ENCODE results near the gene CSPG5.

The CSPG5 gene

GRCh38 chr3:47586746-47587145 lies 8.1 kb upstream of the CSPG5 start:
- DNase-seq: no peak

GRCh38 chr3:47583320-47584075 lies 4.8 kb upstream of the CSPG5 start:
- DNase-seq: no peak

- no peak for DNase-seq
Observed at GRCh38 chr3:47581835-47582234, 3.2 kb upstream of the CSPG5 start.

- no peak for DNase-seq
Observed at GRCh38 chr3:47581422-47581821, 2.8 kb upstream of the CSPG5 start.

- DNase-seq: no peak
Observed at GRCh38 chr3:47580481-47580880, 1.8 kb upstream of the CSPG5 start.

DNA sequence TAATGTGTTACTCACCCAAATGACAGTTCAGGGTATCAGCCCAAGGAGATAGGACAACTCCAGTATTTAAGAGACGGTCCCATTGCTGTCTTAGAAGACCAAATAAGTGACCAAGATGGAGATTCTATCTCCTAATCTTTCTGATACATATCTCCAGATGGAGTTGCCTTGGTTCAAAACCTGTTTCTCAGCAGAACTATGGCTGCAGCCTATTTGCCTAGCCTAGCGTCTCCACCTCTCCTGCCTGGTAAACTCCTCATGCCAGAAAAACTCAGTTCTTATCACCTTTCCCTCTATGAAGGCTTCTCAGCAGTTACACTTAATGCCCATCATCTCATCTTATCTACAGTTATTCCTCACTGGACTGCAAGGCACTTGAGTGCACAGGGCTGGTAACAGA lies 1.2 kb upstream of the CSPG5 start:
- DNase-seq: no peak

DNA sequence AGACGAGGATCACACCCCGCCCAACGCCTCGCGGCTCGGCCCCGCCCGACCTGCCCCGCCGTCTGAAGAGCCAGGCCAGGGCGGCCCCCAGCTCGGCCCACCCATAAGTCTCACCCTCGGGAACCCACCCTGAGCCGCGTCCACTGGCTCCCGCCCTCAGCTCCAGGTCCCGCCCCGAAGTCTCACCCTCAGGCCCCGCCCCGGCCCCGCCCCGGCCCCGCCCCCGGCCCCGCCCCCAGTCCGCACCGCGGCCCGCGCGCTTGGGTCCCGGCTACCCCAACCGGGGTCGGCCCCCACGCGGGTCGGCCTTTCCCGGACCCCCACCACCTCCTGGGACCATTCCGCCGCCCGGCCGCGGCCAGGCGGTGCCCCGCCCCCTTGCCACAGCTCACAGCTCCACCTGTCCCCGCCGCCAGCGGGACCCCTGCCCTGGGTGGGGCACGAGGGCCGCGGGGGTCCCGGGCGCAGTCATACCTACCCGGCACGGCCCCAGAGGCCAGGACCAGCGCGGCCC lies 489 bp downstream of the CSPG5 start:
- DNase-seq: no peak

- no peak for DNase-seq
Observed at GRCh38 chr3:47577583-47578118, 1.0 kb downstream of the CSPG5 start.

- no peak for DNase-seq
Observed at GRCh38 chr3:47573190-47574172, 5.2 kb downstream of the CSPG5 start.

DNA sequence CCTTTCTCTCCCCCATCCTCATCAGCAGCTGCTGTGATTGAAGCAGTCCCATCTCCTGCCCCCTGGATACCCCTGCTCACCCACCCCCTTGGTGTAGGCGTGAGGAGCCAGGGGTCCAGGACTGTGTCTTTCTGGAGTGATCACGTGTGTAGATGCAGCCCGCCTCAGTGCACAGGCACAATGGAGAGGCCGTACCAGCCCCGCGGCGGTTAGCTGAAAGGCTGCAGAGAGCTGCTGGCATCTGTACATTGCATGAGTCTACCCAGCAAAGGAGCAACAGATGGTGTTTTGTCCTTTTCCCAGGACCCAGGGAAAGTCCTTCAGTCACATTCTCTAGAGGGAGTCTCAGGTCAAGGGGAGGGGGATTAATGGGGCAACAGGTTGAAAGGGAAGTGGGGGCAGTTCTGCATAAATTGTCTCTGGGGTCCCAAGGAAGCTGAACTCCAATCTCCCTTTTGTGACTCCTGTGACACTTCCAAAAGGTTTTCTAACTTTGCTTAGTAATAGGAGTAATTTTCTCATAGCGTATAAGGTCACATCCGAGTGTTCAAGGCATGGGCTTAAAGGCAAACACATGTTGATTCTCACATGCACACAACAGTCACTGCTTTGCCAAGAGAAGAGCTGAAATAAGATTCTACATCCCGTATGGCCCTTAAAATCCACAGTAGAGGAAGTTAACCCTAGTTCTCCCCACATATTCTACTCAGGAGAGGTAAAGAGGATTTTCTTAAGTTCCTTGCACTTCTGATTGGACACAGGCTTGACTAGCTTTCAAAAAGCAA lies 7.1 kb downstream of the CSPG5 start:
- DNase-seq: no peak

DNA sequence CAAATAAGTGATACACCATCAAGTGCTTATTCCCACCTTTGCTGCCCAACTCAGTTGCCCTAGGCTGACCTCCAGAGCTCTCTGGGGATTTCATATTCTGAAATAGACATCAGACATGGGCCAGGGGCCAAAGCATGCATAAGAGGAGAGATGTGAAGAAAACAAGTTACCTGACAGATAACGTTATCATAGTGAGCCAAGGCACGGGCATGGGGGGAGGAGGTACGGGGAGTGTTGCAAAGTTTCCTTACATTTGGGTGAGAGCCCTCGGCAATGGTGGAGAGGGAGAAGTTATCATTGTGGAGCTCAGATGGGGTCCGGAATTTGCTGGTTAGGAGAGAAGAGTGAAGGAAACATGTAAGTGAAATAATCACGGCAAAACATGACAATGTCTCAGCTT lies 9.8 kb downstream of the CSPG5 start:
- no peak for DNase-seq

GRCh38 chr3:47567149-47567548 lies 11.5 kb downstream of the CSPG5 start:
- DNase-seq: no peak

DNA sequence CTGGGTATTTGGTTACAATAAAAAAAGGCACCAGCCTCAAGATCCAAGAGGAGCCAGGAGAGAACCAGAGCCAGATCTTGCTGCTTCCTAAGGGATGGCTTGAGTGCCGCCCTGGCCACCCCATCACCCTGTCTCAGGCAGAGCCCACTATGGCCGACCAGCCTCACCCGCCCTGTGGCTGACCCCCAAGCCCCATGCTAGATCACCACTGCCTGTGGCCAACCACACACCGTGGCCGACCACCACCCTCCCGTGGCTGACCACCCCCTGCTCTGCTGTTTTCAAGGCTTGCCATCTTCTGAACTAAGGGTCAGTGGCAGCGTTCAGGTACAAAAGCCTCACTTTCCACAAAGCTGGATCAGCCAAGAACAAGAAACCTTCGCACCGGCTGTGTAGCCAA lies 12.0 kb downstream of the CSPG5 start:
- DNase-seq: no peak

DNA sequence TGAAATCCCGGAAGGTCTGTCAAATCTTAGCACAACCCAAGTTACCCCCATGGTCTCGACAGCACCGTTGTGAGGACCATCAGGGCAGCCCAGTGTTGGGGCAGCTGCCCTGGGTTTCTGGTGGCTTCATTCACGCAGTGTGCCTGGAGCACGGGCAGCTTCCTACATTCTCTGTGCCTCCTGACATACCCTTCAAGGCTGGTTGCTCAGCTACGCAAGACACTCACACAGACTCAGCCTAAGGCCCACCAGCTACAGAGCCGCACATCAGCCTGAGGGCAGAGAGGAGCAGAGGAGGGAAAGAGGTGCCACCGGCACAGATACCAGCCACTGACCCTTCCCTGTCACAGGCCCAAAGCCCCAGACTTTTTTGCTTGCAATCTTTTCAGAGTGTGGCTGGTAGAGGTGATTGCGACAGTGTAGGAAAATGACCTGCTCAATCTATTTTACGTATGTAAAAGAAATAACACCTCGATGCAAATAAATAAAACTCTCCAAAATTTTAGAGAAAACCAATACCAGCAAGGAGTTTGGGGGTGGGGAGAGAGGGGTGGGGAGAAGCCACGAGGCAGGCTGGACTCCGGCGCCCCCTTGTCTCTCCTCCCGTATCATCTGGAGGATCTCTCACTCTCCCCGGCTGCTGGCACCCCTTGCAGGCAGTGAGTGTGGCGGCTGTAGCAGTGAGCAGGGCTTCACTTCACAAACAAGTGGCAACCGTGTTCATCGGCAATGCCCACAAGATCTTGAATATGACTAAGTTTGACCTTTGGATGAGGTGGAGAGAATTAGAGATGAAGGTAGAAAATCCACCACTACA lies 12.7 kb downstream of the CSPG5 start:
- DNase-seq: no peak

DNA sequence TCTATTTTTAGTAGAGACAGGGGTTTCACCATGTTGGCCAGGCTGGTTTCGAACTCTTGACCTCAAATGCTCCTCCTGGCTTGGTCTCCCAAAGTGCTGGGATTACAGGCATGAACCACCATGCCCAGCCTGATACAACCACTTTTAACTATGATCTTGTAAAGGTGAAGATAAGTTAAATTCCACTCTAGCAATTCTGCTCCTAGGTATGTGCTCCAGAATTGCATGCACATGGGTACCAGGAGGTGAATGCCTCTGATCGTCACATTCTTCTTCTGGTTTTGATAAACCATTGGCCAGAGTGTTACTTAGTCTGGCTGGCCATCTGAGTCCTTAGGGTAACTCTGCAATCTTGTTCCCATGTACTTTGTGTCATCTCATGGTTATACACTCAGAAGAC lies 22.3 kb downstream of the CSPG5 start:
- no peak for DNase-seq

DNA sequence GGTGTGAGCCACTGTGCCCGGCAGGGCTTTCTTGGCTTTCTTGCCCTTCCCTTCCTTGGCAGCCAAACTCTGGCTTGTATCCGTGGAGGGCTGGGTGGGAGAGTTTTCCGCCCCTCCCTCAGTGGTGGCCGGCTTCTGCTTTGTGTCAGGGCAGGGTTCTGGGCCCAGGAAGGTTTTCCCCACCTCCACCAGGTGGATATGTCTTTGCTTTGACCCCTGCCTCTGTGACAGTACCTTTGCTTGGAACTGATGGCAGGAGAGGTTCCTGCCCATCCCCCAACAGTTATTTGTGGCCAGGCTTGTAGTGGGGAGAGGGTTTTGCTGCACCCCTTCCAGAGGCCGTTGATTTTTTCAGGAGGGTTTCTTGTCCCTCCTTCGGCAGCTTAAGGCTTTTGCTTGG lies 24.3 kb downstream of the CSPG5 start:
- no peak for DNase-seq

- no peak for DNase-seq
Observed at GRCh38 chr3:47553407-47553806, 25.3 kb downstream of the CSPG5 start.

DNA sequence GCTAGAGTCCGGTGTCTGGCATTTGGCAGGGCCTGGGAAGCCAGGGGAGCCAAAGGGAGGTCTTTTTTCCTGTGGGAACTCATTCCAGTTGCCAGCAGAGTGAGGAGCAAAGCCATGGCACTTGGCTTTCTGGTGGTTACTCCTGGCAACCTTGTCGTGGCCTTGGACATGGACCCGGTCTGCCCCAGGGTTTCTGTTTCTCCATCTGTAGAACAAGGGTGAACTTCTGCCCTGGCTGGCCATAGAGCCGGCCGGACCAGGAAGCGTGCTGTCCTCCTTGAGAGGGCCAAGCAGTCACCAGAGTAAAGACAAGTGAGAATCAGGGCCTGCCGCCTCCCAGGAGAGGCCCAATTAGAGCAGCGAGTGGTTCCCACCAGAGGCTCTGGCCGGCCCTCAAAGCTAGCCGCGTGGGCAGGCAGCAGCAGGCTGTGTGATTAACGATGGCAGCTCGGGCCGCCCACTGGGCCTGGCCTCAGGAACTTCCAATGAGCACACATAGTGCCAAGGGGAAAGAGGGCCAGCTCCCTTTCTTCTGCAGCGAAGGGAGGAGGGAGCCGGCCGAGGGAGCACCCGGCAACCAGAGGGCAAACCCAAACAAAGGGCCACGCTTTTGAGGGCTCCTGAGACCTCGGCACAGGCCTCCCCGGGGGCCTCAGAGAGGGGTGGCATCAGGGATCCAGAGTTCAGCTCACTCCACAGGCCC lies 36.0 kb downstream of the CSPG5 start:
- no peak for DNase-seq

GRCh38 chr3:47541583-47542108 lies 37.0 kb downstream of the CSPG5 start:
- DNase-seq: no peak

DNA sequence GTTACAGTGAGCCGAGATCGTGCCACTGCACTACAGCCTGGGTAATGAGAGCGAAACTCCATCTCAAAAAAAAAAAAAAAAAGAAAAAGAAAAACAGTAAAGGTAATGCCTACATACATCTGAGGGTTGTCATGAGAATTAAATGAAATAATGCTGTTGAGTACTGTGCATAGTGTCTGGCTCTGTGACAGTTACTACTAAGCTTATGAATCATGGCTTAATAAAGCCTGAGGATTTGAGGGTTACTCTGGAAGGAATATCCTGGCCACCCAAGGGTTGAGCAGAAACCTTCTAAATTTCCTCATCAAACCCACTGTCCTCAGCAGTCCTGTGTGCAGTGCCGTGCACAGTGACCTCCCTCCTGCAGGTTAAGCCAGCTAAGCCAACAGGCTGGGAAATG lies 38.4 kb downstream of the CSPG5 start:
- no peak for DNase-seq

DNA sequence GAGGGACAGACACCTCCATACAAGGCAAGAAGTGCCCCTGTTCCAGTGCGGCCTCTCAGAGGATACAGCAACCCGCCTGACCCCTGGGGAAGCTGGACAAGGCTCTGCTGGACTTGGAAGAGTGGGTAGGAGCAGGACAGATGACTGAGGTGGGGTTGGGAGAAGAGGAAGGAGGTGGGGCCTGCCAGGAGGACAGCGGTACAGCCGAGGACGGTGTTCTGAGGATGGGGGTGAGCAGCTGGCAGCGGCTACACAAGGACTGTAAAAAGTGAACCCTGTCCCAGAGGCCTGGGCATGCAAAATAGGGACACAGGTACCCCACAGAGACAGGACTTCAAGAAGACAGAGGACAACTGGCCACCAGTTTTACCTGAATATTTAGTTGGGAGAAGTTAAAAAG lies 41.7 kb downstream of the CSPG5 start:
- no peak for DNase-seq
